IMR-90 (cell line): Measurements from ENCODE around the gene CTDSPL. TPM values are rescaled to one million over a fixed set of nuclear protein-coding genes. Genes with fewer than 3 reads are reported as not detected.

Experiments
- ATAC-seq: fragments of 200-7000 bp; cut with Tn5 transposase; 2 replicates; pipeline ENCODE4 v1.9.1; 2020; ENCODE audit warnings: low read depth, mild to moderate bottlenecking, moderate library complexity
- BruUV-seq: library from RNA; stranded (reverse); fragments of 400-500 nt; replicated peaks from 2 replicates; lab custom pipeline; 2021; lab: Mats Ljungman, UMichigan
- CTCF ChIA-PET: fragments of 300-600 bp; formaldehyde crosslinking; extraction: SDS; loops from one replicate; lab custom pipeline; 2021; ENCODE audit warnings: antibody characterized with exemption; lab: Yijun Ruan, JAX
- POLR2A ChIA-PET: fragments of 300-600 bp; sonication (Branson Sonifier 250); formaldehyde crosslinking; loops from one replicate; lab custom pipeline; 2022; ENCODE audit warnings: antibody characterized with exemption; ENCODE audit not compliant: unreplicated experiment; lab: Charles Lee
- DNase-seq: peaks from one replicate; pipeline ENCODE4 v3.0.0; 2013
- H2AFZ ChIP-seq: replicated peaks from 2 replicates; pipeline ENCODE3; 2013; ENCODE audit warnings: low read length, mild to moderate bottlenecking; ENCODE audit not compliant: poor library complexity
- H2AK5ac ChIP-seq: 2 replicates; pipeline ENCODE4 v1.6.1; 2013; ENCODE audit warnings: low read depth, low read length, inconsistent platforms
- H2AK9ac ChIP-seq: replicated peaks from 2 replicates; pipeline ENCODE3; 2013; ENCODE audit warnings: mild to moderate bottlenecking, low read depth, low read length, moderate library complexity; ENCODE audit not compliant: poor library complexity
- H2BK120ac ChIP-seq: 2 replicates; pipeline ENCODE4 v1.6.1; 2013; ENCODE audit warnings: low read depth, low read length, inconsistent platforms
- H2BK15ac ChIP-seq: 3 replicates; pipeline ENCODE4 v1.6.1; 2013; ENCODE audit warnings: low read depth, low read length, inconsistent platforms
- H2BK20ac ChIP-seq: 2 replicates; pipeline ENCODE4 v1.6.1; 2013; ENCODE audit warnings: low read depth, mild to moderate bottlenecking, inconsistent platforms, low read length, moderate library complexity
- H2BK5ac ChIP-seq: 2 replicates; pipeline ENCODE4 v1.6.1; 2013; ENCODE audit warnings: mild to moderate bottlenecking, low read depth, low read length, inconsistent platforms; ENCODE audit not compliant: poor library complexity, severe bottlenecking
- H3K14ac ChIP-seq: replicated peaks from 2 replicates; pipeline ENCODE4 v1.6.1; 2013; ENCODE audit warnings: low read depth, low read length, inconsistent platforms
- H3K18ac ChIP-seq: 2 replicates; pipeline ENCODE4 v1.6.1; 2013; ENCODE audit warnings: low read depth, low read length, control low read depth
- H3K23ac ChIP-seq: 2 replicates; pipeline ENCODE4 v1.6.1; 2013; ENCODE audit warnings: low read depth, low read length, inconsistent platforms
- H3K27ac ChIP-seq: 2 replicates; pipeline ENCODE4 v1.5.1; 2013; ENCODE audit warnings: mild to moderate bottlenecking, control low read depth, low read length; ENCODE audit not compliant: insufficient read depth
- H3K27me3 ChIP-seq: 2 replicates; pipeline ENCODE4 v1.6.1; 2013; ENCODE audit warnings: low read length; ENCODE audit not compliant: control insufficient read depth, insufficient read depth
- H3K36me3 ChIP-seq: 2 replicates; pipeline ENCODE4 v1.6.1; 2013; ENCODE audit warnings: low read length, mixed read lengths; ENCODE audit not compliant: control insufficient read depth, insufficient read depth
- H3K4ac ChIP-seq: 2 replicates; pipeline ENCODE4 v1.6.1; 2013; ENCODE audit warnings: low read depth, low read length, inconsistent platforms
- H3K4me1 ChIP-seq: 2 replicates; pipeline ENCODE4 v1.6.1; 2013; ENCODE audit warnings: low read length, mixed read lengths; ENCODE audit not compliant: control insufficient read depth, insufficient read depth
- H3K4me2 ChIP-seq: 2 replicates; pipeline ENCODE4 v1.6.1; 2013; ENCODE audit warnings: low read depth, mild to moderate bottlenecking, control low read depth, low read length, moderate library complexity
- H3K4me3 ChIP-seq: 2 replicates; pipeline ENCODE4 v1.5.1; 2013; ENCODE audit warnings: low read depth, mild to moderate bottlenecking, control low read depth, low read length, moderate library complexity; ENCODE audit not compliant: insufficient read depth
- H3K56ac ChIP-seq: 2 replicates; pipeline ENCODE4 v1.6.1; 2013; ENCODE audit warnings: low read length, inconsistent platforms; ENCODE audit not compliant: insufficient read depth; ENCODE audit errors: extremely low read depth
- H3K79me1 ChIP-seq, 2 experiments: 2 replicates each; pipeline ENCODE4 v1.6.1; 2013; ENCODE audit warnings: low read length in 2 of 2, inconsistent platforms in 1 of 2, low read depth in 1 of 2
- H3K9ac ChIP-seq: 2 replicates; pipeline ENCODE4 v1.6.1; 2013; ENCODE audit warnings: low read depth, low read length, control low read depth
- H3K9me1 ChIP-seq: 2 replicates; pipeline ENCODE4 v1.6.1; 2013; ENCODE audit warnings: low read length, inconsistent platforms; ENCODE audit not compliant: insufficient read depth
- H3K9me3 ChIP-seq: 2 replicates; pipeline ENCODE4 v1.6.1; 2013; ENCODE audit warnings: low read length; ENCODE audit not compliant: control insufficient read depth, insufficient read depth
- H4K20me1 ChIP-seq: 2 replicates; pipeline ENCODE4 v1.6.1; 2013; ENCODE audit warnings: low read length, inconsistent platforms; ENCODE audit not compliant: insufficient read depth
- H4K5ac ChIP-seq: 2 replicates; pipeline ENCODE4 v1.6.1; 2013; ENCODE audit warnings: mild to moderate bottlenecking, low read depth, low read length, control low read depth
- H4K8ac ChIP-seq, 2 experiments: 2 replicates each; pipeline ENCODE4 v1.6.1; 2013; ENCODE audit warnings: low read depth in 2 of 2, low read length in 2 of 2, control low read depth in 1 of 2, inconsistent platforms in 1 of 2
- H4K91ac ChIP-seq: 2 replicates; pipeline ENCODE4 v1.6.1; 2013; ENCODE audit warnings: low read depth, low read length, inconsistent platforms; ENCODE audit not compliant: insufficient read depth
- CEBPB ChIP-seq: IDR thresholded peaks from 2 replicates; pipeline ENCODE4 v1.6.1; 2012; ENCODE audit warnings: low read depth, low read length, improper control_type of control experiment
- NFE2L2 ChIP-seq: fragments of 150-350 bp; IDR thresholded peaks from 2 replicates; pipeline ENCODE4 v1.6.1; 2016; ENCODE audit warnings: low read depth, mild to moderate bottlenecking, low read length
- RFX5 ChIP-seq: IDR thresholded peaks from 2 replicates; pipeline ENCODE4 v1.8.0; 2012; ENCODE audit warnings: low read depth, mild to moderate bottlenecking, low read length, moderate library complexity
- USF2 ChIP-seq: fragments of 150-350 bp; IDR thresholded peaks from 2 replicates; pipeline ENCODE4 v1.6.1; 2017; ENCODE audit warnings: mild to moderate bottlenecking, antibody characterized with exemption, low read length, low read depth
- WGBS, 2 experiments: methylation state at CpG; one replicate each; pipeline versions ENCODE4 v1.1.5 to v1.1.7; 2013; ENCODE audit warnings: missing lambda C conversion rate in 2 of 2; ENCODE audit not compliant: insufficient read length in 1 of 2; ENCODE audit errors: extremely low coverage in 2 of 2; 5-methylcytosine and 5-hydroxymethylcytosine counted together
- dilution Hi-C: fragments of 300-500 bp; cut with HindIII; formaldehyde crosslinking; loops from one replicate; pipeline ENCODE4 v1.14.3; 2018; ENCODE audit warnings: low sequenced_read_pairs; ENCODE audit not compliant: unreplicated experiment
- in situ Hi-C: fragments of 300-500 bp; cut with MboI; formaldehyde crosslinking; loops from 3 replicates; pipeline ENCODE4 v1.14.3; 2019; ENCODE audit warnings: low sequenced_read_pairs, inconsistent platforms, mixed read lengths
- intact Hi-C: fragments of 100-400 bp; cut with micrococcal nuclease; formaldehyde crosslinking; loops from 2 replicates; pipeline ENCODE4 v1.10.0; 2022
- polyA plus RNA-seq, 3 experiments: library from polyadenylated mRNA; depleted of rRNA; stranded (reverse); fragments of >200 nt; gene quantifications; 2 replicates each; pipeline ENCODE4 v1.2.3, GENCODE V29; 2012; ENCODE audit warnings: low replicate concordance in 1 of 3
- total RNA-seq: library from RNA; depleted of rRNA; stranded (reverse); fragments of >200 nt; gene quantifications from 2 replicates; pipeline ENCODE4 v1.2.3, GENCODE V29; 2012

CTDSPL gene
- total and polyA plus RNA-seq, 2 of the 4 experiments (the other 2 are of a cell fraction): 24.5 to 29.0 TPM

GRCh38 chr3:37957539-37957936 is 95.9 kb downstream of the CTDSPL start:
- Histone ChIP-seq H3K36me3 (peaks cover 4% of the 10 kb centered on the region), H3K9ac (peak overlapping the region; percentile 39; the same call in 1 of the 2 replicates), H3K27me3 (no peaks in the 10 kb centered on the region), H4K20me1 (no peaks in the 10 kb centered on the region), H4K8ac (peak overlapping the region in 1 of 2 experiments; percentile 24; a peak in 2 of 4 replicates), H3K79me1 (peaks cover 8 to 16% of the 10 kb centered on the region in 2 experiments; a peak in 2 of 4 replicates), H2BK20ac (peak overlapping the region; percentile 6; the same call in 1 of the 2 replicates), H3K9me3 (no peaks in the 10 kb centered on the region), H3K56ac (no peak overlapping the region), H3K4ac (peak overlapping the region; percentile 38), H2AK5ac (no peak overlapping the region), H2BK5ac (no peak overlapping the region), H3K4me3 (no peak overlapping the region), H3K23ac (no peak overlapping the region), H3K27ac (peak overlapping the region; percentile 76; the same call in 1 of the 2 replicates), H3K4me1 (peaks cover 8% of the 10 kb centered on the region), H3K14ac (0 out of 2 replicates have a peak overlapping the region, but pooled peaks have one; percentile 7), H3K9me1 (peaks cover 7% of the 10 kb centered on the region), H4K5ac (peak overlapping the region; percentile 59; the same call in 1 of the 2 replicates), H3K4me2 (no peak overlapping the region; the same call in 1 of the 2 replicates), H2BK15ac (no peak overlapping the region), H2AFZ (no peak overlapping the region), H2BK120ac (peak overlapping the region; percentile 0; the same call in 1 of the 2 replicates), H2AK9ac (no peak overlapping the region), H3K18ac (peak overlapping the region; percentile 65; the same call in 1 of the 2 replicates), H4K91ac (peak overlapping the region; percentile 16; the same call in 1 of the 2 replicates)
- intact Hi-C loops: no loop called here
- no peak for ATAC-seq
- ChIA-PET POLR2A (no interaction called here), CTCF (no interaction called here)
- BruUV-seq: no TSS peak
- dilution Hi-C loops: no loop called here
- no peak for DNase-seq
- in situ Hi-C loops: no loop called here
- WGBS, 2 experiments: 86% methylated on average over 3 of the region's 7 CpGs; no CpG with 5 or more reads in 1 of the 2 experiments
- TF ChIP-seq CEBPB (no peak), NFE2L2 (no peak), RFX5 (no peak), USF2 (no peak)
